GM21423 (cell line): ENCODE data around the gene CREB3L2.
"Not testable (repeated sequence)": the region's sequence is repeated elsewhere in the genome, so short reads cannot be mapped to it uniquely, and the experiment has no call there.

ENCODE experiments used
- ATAC-seq: cut with Tn5 transposase; IDR thresholded peaks from one replicate; pipeline ENCODE4 v1.9.1; 2021; ENCODE audit warnings: mild to moderate bottlenecking, moderate library complexity; ENCODE audit not compliant: unreplicated experiment

The CREB3L2 gene

DNA sequence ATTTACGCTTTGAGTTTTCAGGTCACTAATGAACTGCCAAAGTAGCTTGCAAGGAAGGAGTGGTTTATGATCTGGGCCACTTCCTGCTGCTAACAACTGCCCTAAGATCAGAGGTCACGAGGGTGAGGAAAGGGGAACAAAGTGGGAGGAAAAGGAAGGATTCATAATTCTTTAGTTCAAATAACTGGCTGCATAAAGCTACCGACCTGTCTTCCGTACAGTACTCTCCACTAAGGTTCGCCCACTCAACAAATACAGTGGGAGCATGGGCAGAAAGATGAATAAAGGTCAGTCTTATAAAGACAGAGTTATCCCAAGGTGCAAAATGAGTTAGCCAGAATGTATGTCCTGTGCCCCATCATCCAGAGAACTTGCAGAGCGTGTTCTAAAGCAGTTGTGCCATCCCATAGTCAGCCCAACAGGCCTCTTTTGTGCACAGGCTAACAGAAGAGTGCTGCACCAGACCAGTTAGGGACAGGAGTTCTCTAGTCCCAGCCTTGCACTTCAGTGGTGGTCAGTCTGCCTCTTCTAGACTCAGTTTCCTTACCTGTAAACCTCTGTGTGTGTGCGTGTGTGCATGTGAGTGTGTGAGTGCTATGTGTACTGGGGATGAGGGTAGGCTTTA, 65.9 kb downstream of the CREB3L2 start:
- ATAC-seq: peak; percentile 54

DNA sequence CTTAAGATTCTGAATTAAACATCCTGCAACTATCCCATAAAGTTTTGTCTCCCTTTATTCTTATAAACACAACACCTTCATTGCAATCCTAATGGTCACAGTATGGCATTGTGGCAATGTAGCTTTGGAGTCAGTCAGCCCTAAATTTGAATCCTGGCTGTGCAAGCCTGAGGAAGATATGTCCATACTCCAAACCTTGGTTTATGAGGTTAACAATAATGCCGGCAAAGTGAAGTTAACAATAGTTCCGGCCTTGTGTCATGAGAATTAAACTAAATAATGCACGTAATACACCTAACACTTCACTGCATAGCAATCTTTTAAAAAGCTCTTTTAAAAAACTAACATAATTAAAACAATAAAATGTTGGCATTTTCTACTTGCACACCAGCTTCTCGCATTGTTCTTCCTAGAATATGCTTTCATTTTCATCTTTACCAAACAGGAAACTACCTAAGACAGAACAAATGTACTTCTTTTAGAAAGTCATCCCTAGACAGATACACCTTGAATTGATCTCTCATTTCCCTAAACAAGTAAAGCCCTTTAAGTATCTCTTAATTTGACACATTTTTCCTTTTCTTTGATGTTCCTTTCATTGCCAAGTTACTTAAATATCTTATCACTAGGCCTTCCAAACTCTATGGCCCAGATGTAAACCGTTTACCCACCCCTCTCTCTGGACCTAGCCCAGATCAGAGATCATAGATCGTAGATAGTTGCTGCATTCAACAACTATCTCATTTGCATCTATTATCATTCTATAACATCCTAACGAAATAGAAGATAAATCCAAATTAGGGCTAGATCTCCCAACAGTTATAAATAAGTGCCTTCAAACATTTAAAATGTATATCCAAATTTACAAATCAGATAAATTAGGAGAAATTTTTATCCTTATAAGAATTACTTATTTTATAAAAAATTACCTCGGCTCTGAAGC, 66.7 kb downstream of the CREB3L2 start:
- peak; percentile 82 for ATAC-seq

DNA sequence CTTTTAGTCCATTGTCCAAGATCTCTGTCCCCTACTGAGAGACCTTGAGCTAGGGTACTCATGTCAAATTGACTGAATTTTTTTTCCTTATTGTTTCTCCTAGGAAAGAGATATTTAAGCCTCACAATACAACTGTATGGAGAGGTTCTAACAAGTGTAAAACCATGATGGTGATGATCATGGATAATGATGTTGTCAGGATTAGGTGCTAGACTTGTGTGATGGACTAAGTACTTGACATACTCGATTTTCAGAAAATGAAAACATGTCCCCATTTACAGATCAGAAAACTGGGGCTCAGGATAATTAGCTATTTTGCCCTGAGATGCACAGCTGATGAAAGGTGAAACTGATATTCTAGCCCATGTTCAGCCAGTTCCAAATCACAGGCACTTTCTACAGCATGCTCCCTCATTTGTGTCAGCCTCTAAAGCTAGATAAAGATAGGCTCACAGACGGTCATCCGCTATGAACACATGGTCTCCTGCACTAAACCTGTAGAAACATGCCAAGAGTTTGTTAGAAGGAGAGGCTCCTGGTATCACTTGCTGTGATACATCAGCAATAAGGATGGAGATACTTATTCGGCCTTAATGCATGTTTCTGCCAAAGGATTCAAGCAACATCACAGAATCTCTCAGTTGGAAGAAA, 67.6 kb downstream of the CREB3L2 start:
- no peak for ATAC-seq

DNA sequence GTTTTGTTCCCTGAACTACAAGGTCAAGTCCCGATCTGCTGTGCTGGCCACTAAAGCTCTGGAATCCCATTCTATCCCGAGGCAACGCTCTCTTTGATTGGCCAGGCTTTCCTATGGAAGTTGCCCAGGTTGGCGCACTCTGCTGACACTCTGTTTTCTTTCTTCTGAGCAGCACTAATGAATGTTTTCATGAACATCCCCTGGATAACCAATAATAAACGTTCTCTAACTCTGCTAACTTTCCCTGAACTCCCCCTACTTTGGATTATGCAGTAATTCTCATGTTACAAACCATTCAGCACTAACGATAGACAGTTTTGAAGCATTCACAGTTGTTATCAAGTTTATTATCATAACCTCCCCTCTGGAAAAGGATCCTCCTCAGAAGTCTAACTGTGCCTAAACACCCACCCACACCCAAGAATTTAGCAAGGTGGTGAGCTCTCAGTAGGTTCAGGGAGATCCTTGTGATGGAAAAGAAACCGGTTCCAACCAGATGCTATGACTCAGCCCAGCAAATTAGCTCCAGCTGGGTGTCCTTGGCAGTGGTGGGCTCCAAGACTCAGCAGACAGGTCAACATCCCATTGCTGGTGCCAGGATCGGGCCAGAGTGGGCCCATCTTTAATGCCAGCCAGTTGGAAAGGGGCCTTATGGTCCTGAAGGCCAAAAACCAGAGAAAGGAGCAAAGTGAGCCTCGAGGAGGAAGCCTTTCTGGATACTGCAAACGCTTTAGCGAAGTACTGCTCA, 68.4 kb downstream of the CREB3L2 start:
- no peak for ATAC-seq

DNA sequence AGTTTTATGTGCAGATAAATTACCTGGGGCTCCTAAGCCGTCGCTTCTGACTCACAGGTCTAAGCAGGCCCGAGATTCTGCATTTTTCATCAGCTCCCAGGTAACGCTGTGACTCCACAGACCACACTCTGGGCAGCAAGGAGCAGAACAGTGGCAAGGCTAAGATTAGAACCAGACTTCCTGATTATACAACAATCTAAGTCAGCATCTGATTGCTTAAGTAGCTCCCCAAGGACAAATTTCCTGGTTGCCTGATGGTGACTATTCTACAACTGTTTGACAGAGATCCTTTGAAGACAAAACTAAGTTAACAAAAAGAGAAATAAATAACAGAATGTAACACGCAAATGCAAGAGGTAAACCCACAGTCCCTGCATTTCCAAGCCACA, 69.0 kb downstream of the CREB3L2 start:
- no peak for ATAC-seq

DNA sequence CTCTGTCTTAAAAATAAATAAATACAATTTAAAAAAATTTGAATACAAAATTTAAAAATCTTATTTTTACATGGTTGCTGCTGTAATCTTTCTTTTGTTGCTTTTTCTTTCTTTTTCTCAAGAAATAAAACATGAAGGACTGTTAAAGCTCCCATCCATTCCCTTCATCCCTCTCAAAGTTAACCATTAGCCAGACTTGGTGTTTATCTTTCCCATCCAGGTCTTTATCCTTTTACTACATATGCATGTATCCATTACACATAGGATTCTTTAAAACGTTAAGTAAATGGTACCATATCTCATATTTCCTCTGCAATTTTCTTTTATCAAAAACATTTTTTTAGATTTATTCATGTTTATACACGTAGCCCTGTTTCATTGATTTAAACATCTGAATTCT, 70.1 kb downstream of the CREB3L2 start:
- ATAC-seq: no peak

DNA sequence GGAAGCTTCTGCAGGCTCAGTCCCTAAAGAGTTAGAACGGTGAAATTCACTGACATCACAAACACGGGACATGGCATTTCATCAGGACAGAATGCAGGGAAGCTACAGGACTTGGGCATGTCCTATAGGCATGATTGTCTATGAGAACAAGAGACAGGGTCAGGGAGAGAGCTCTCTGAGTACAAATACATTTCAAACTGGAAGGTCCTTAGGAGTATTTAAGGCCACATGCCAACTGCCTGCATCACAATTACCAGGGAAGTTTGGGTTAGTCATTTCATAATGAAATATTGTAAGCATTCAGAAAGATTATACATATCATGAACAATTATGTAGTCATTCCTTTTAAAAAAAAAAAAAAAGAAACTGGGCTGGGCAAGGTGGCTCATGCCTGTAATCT, 71.3 kb downstream of the CREB3L2 start:
- no peak for ATAC-seq

DNA sequence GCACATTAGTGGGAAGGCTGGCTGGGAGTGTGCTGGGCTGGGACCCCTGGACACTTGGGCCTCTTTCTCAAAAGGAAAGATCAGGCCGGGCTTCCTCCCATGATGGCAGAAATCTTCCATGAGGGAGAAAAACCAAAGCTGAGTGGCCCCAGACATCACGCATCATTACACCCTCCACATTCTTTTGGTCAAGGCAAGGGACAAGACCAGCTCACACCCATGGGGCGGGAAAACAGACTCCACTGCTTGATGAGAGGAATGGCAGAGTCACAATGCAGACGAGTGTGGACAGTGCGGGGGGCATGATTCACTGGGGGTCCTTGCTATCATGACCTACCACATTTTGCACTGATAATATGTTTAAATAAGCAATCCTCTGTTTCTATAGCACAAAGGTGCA, 73.3 kb downstream of the CREB3L2 start:
- no peak for ATAC-seq

DNA sequence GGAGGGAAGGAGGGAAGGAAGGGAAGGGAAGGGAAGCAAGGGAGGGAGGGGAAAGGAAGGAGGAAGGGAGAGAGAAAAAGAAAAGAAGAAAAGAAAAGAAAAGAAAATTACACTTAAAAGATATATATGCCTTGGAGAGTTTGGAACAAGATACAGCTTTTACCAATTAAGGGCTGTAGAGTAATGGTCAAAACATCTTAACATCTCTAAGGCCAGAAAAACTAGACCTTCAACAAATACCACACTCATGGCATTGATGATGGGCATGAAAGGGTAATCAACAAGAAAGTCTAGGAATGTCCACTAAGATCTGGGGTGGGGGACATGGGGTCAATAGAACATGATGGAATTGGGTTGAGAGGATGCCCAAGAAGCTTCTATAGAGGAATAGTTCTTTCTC, 74.5 kb downstream of the CREB3L2 start:
- no peak for ATAC-seq

DNA sequence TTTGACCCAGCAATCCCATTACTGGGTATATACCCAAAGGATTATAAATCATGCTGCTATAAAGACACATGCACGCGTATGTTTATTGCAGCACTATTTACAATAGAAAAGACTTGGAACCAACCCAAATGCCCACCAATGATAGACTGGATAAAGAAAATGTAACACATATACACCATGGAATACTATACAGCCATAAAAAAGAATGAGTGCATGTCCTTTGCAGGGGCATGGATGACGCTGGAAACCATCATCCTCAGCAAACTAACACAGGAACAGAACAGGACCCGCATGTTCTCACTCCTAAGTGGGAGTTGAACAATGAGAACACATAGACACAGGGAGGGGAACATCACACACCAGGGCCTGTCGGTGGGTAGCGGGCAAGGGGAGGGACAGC, 75.7 kb downstream of the CREB3L2 start:
- ATAC-seq: not testable (repeated sequence)

DNA sequence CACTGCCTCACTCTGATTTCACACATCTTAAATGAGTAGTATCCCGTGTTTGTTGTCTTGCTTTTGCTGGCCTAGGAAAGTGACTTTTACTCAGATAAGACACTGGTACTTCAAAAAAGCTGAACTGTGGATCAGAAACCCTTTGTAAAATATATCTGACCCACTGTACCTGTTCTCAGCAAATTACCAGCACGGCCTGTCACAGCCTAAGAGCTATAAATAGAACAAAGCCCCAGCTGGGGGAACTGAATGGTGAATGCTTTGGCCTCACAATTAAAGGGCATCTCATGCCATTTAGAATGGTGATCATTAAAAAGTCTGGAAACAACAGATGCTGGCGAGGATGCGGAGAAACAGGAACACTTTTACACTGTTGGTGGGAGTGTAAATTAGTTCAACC, 76.1 kb downstream of the CREB3L2 start:
- ATAC-seq: no peak

DNA sequence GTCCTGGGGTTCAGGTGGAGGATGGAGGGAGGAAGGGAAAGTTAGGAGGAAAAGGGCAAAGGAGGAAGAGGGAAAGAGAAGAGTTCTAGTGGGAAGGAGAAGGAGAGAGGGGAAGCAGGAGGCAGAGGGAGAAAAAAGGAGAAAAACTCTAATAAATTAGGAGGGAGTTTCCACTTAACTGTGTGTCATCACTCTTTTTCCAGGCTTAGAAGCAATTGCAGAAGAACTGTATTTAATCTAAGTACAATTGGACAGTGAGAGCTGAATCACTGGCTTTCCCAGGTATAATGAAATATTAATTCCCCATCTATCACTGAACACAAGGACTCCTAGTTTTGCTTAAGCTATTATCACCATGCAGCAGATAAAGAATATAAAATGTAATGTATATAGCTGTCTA, 76.8 kb downstream of the CREB3L2 start:
- no peak for ATAC-seq

DNA sequence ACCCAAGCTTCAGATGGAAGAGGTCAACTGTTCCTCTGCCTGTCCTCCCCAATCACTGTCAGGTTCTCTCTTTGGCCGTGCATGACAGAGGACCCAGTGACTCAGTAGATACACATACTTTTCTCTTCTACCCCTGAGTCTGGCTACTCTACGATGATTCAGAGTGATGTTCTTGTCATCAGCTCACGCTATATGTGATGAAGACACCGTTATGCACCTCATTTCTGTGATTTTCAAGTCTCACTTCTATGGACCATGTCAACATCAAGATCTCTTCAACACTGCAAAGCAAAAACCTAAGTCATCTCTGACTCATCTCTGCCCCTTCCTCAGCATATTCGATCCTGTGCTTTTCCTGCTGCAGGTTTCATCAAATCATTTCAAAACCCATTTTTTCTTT, 78.5 kb downstream of the CREB3L2 start:
- no peak for ATAC-seq

DNA sequence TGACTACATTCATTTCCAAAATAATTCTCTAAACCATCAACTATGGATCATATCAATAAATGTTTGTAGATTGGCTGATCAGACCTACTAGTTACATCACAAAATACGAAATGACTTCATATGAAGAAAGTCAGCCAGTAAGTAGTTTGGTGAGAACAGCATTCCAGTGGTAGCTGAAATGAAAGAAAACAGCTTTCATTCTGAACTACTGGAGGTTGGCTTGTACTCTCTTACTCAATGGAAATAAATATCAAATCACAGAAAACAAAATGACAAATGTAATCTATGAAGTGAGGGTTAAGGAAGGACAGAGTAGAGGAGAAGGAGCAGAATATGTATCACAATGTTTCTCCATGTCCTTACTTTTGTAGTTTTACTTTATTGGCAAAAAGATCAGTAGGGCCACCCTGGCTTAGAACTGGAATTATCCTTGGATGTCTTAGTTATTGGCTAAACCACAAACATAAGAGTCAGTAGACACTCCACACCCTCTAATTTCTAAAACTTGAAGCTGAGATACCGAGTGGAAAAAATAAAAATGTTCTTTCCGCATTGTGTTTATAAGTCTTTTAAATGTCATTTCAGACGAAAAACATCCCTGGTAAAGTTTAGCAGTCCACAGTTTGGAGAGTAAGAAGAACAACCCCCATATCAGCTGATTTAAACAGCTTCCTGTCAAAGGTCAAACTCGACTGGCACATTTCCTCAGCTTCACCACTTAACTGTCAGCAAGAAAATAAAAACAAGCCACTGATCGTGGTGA, 81.1 kb downstream of the CREB3L2 start:
- no peak for ATAC-seq

DNA sequence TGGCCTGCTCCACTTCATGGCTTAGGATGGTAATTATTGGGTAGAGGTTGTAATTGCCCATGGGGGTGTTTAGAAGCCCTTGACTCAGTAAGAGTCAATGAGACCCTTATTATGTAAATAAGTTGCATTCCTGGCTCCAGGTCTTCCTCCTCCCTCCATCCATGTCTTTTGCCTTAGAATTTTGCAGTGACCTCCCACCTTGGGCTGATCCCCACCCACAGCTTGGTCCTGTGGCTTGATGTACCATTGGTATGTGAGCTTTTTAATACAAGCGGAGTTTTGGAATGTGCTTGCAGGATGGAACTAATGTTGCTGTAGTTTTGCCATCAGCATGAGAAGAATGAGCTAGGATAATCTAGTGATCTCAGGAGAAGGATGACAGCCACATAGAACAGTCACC, 81.9 kb downstream of the CREB3L2 start:
- no peak for ATAC-seq

DNA sequence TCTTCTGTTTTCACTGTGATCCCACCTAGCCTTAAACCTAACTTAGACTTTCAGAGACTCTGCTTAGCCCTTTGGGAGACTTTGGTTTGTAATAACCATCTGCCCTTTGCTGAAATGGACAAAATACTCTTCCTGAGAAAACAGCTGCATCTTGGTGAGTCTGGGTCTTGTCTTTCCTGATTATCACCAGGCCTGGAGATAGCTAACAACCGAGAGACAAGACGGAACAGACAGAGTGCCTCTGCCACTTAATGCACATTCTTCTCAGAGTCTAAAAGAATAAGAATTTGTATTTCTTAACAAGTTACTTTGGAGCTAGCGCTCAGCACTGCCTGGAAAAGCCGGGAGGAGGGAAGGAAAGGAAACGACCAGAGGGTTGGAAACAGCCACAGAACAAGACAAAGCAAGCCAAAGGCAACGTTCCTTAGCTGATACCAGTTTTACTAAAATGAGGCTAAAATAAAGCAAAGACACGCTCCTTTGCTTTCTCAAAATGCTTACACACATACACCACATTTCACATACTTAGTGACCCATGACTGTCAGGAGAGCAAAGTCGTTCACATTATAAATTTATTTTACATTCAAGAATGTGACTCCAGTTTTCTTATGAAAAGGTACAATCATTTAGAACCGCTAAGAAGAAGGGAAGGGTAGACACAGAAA, 84.8 kb downstream of the CREB3L2 start:
- no peak for ATAC-seq

DNA sequence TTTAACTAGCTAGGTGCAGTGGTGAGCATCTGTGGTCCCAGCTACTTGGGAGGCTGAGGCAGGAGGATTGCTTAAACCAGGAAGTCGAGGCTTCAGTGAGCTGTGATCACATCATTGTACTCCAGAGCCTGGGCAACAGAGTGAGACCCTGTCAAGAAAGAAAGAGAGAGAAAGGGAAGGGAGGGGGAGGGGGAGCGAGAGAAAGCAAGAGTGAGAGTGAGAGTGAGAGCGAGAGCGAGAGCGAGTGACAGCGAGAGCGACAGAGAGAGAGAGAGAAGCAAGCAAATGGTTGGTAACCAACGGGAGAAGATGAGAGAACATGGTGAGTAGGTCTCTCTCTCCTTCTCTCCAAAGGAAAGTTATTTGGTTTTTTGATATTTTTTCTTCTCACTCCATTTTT, 85.3 kb downstream of the CREB3L2 start:
- ATAC-seq: no peak

DNA sequence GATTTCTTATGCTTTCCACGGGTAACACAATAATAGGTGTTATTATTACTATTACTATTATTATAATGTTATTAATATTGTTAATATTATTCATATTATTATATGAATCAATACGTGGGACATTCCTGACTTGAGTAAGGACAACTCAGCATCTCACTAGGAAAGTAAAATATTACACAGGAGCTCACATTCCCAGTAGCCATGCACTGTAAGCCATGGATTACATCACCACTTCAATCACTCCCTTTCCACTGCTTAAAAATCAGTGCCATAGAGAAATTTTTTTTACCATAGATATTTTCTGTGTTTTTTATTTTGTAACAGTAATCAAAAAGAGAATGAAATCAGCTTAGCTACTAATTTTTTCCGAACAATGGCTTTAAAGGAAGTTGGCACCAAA, 86.6 kb downstream of the CREB3L2 start:
- ATAC-seq: no peak

DNA sequence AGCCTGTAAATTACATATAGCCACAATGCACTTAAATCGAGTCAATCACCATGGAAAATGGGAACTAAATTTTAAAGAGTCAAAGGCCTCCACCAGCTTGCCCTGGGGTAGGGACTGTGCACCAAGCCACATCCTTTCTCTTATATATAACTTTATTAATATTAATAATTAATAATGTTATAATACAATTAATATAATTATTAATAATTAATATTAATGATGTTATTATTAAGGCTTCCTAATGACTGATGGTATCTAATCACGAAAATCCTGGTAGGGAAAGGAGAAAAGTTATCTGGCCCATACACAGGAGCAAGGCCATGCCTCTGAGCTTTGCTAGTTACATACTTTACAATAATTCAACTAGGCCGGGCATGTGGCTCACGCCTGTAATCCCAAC, 87.9 kb downstream of the CREB3L2 start:
- no peak for ATAC-seq

DNA sequence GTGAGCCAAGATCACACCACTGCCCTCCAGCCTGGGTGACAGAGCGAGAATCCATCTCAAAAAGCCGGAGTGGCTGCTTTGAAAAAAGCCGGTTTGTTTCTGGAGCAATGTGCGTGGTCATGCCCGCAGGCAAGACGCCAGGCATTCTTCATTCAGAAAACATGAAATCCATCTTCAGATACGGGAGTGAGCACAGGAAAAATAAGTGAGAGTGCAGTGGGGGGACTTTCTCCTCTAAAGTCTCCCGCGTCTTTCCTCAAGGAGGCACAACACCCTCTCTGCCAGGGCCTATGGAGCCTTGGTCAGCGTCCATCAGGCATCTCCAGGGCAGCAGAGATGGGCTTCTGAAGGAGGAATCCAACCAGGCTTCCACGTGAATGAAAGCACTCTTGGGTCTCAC, 92.8 kb downstream of the CREB3L2 start:
- no peak for ATAC-seq
